GM20000 (cell line): ENCODE results near the gene STX16.

Experiments
- DNase-seq: peaks from one replicate; pipeline ENCODE4 v3.0.0; 2012; ENCODE audit warnings: low spot score
- CTCF ChIP-seq: IDR thresholded peaks from 2 replicates; pipeline ENCODE4 v1.5.1; 2012; ENCODE audit warnings: mild to moderate bottlenecking, control low read depth; ENCODE audit errors: extremely low read depth, missing control alignments

Gene STX16

GRCh38 chr20:58710481-58711265 is 59.6 kb downstream of the STX16 start:
- TF ChIP-seq CTCF, result no peak
- DNase-seq, result no peak

- DNase-seq, result no peak
- no peak for TF ChIP-seq CTCF
Observed at GRCh38 chr20:58711266-58712051, 60.4 kb downstream of the STX16 start.

GRCh38 chr20:58712151-58712791 is 61.2 kb downstream of the STX16 start:
- no peak for TF ChIP-seq CTCF
- no peak for DNase-seq

- TF ChIP-seq CTCF, result no peak
- DNase-seq, result no peak
Observed at GRCh38 chr20:58712806-58713731, 62.0 kb downstream of the STX16 start.

GRCh38 chr20:58713801-58714339 is 62.8 kb downstream of the STX16 start:
- no peak for TF ChIP-seq CTCF
- no peak for DNase-seq

GRCh38 chr20:58714340-58714922 is 63.3 kb downstream of the STX16 start:
- no peak for TF ChIP-seq CTCF
- peak; percentile 11 for DNase-seq
